Endometrial microvascular endothelial cells (primary cell): ENCODE data around the gene APOL1. TPM values are rescaled to one million over a fixed set of nuclear protein-coding genes. Genes with fewer than 3 reads are reported as not detected.
"Not testable (repeated sequence)": the region's sequence is repeated elsewhere in the genome, so short reads cannot be mapped to it uniquely, and the experiment has no call there.

Source experiments
- in situ Hi-C: cut with HindIII; loops from 2 replicates; pipeline ENCODE4 v1.10.0; 2017; ENCODE audit warnings: low sequenced_read_pairs, low pct_unique_long_range_greater_than_20kb; ENCODE audit errors: inconsistent ontology term
- total RNA-seq: library from RNA; depleted of rRNA; stranded (reverse); fragments of >200 nt; gene quantifications from one replicate; pipeline ENCODE4 v1.2.3, GENCODE V29; 2015; ENCODE audit errors: inconsistent ontology term

Gene APOL1, protein sequence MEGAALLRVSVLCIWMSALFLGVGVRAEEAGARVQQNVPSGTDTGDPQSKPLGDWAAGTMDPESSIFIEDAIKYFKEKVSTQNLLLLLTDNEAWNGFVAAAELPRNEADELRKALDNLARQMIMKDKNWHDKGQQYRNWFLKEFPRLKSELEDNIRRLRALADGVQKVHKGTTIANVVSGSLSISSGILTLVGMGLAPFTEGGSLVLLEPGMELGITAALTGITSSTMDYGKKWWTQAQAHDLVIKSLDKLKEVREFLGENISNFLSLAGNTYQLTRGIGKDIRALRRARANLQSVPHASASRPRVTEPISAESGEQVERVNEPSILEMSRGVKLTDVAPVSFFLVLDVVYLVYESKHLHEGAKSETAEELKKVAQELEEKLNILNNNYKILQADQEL
- 37.2 TPM for total RNA-seq

DNA sequence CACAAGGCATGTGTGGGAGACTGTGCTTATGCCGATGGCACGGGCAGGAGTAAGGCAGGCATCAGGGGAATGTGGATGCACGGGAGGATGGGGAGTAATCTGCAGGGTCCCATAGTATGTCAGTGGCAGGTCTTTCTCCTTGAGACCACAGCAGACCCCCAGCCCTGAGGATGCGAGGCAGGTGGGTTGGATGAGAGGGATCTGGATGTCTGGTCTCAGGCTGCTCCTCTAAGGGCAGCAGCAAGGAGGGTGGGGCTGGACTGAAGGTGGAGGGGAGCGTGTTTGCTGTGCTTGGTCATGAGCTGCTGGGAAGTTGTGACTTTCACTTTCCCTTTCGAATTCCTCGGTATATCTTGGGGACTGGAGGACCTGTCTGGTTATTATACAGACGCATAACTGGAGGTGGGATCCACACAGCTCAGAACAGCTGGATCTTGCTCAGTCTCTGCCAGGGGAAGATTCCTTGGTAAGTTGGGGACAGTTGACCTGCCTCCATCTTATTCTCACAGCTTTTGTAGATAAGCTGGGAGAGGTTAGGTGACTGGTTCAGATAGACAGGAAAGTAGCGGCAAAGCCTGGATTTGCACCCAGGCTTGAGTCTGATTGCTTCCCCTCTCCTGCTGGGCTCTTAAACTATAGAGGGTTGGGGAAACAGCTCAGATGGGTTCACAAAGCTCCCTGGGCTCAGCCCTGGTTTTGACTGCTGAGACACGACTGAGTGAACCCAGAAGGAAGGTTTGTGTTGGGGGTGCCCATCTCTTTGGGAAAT is at the start of gene APOL1:
Gene APOL1, plus strand, starts transcription at position 380 of the 769 bp plus-strand sequence. CDS start 1,823 bp downstream, outside the sequence.
- in situ Hi-C loops, result no loop called here

DNA sequence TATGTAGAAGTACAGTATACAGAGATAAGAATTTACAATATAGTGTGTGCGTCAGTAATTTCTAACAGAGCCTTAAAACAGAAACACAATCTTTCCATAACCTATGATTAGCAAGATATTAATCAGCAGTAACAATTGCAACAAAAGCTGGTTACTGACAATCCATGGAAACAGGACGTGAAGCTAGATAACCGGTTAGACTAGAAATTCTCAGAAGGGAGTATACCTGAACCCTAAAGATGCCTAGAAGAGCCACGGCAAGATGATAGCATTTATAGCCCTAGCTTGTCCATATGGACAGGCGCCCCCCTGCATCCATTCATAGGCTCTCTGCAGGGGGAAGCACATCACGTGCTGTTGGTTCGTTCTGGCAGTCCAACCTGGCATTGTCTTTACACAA is 49.5 kb upstream of the APOL1 start:
- in situ Hi-C loops, result not testable (repeated sequence)

DNA sequence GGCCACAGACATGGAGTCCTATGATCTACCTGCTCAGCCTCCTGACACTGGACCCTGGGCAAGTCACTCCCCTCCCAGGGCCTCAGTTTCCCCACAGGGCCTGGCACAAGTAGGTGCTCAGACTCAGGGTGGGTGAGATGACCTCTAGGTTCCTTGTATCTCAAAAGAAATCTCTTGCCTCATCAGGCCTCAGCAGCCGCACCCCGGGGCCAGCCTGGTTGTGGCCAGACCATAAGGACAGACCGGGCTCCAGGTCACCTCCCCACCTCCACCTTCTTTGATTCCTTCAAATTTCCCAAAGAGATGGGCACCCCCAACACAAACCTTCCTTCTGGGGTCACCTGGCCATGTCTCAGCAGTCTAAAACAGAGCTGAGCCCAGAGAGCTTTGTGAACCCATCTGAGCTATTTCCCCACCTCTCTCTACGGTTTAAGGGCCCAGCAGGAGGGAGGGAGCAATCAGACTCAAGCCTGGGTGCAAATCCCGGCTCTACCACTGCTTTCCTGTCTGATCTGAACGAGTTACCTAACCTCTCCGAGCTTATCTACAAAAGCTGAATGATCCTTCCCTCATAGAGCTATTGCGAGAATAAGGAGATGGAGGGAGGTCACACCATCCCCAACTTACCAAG is 48.8 kb upstream of the APOL1 start:
- in situ Hi-C loops, result no loop called here

DNA sequence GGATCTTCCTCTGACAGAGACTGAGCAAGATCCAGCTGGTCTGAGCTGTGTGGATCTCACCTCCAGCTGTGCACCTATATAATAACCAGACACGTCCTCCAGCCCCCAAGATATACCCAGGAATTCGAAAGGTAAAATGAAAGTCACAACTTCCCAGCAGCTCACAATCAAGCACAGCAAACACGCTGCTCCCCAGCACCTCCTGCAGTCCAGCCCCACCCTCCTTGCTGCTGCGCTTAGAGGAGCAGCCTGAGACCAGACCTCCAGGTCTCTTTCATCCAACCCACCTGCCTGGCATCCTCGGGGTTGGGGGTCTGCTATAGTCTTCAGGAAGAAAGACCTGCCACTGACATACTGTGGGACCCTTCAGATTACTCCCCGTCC is 48.3 kb upstream of the APOL1 start:
- in situ Hi-C loops, result no loop called here

DNA sequence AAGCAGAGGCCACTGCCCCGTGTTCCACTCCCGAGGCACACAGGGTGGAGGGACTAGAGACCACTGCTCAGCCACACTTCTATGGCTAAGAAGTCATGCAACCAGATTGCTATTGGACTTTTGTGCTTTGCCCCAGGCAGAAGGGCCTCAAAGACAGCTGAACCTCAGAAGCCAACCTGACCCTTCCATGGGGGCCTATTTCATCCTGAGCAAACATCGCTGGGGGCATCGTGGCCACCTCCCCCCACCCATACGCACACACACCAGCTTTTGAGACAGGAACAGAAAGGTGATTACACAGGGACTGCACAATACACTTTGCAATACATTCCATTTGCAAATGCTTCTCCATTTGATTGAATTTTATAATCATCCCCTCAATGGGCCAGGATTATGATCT is 47.4 kb upstream of the APOL1 start:
- in situ Hi-C loops, result not testable (repeated sequence)

DNA sequence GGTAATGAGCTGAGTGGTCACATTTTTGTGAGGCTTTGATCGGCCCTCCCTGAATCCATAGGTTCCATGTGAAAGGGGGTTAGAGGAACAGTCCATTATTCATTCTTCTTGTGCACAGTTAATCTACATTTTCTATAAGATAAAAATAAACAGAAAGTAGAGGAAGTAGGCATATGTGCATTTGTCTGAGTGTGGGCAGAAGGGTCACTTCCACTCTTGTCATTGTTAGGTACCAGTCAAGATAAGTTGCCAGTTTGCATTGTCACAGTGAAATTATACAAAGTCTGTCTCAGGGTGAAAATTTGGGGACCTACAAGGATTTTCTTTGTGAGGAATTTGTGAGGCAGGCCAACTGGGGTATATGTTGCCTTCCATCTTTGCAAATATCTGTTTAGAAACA is 46.7 kb upstream of the APOL1 start:
- in situ Hi-C loops, result no loop called here

DNA sequence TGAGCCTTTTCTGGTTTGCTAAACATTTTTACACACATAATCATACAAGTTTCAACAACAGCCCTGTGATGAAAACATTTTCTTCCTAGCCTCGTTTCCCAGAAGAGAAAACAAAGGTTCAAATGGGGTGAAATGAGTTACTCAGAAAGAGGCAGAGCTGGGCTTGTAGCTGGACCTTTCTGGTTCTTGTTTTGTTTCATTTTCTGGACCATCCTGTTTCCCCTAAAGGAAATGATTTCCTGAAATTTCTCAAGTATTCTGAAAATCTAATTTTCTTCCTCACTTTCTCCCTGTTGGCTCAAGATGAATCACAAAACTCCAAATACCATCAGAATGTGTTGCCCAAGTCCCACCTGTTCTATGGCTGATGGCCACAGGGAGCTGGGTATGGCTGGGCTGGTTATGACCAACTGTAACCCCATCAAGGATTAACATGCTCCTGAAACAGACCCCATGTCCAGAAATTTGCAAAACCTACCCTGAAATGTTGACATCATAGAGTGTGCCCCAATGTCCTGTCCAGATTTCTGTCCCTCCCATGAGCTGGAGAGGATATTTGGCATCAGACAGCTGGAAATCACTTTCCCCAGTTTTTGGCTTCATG is 44.7 kb upstream of the APOL1 start:
- in situ Hi-C loops, result no loop called here

DNA sequence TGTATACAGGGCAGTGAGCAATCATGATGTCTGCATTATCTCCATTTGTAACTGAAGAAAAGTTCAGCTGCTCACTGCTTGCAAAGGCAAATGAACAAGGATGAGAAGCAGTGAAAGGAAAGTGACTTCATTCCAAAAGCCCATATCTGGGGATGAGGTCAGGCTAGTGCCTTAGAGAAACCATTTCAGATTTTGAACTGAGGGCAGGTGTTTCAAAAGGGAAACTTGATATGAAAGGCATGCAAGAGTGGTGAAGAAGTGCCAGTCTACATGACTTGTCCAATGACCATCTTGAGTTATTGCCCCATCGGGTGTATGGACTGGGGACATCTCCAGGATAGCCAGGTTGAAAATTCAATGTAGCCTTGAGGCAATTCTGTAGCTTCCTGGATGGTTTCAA is 44.0 kb upstream of the APOL1 start:
- in situ Hi-C loops, result no loop called here

DNA sequence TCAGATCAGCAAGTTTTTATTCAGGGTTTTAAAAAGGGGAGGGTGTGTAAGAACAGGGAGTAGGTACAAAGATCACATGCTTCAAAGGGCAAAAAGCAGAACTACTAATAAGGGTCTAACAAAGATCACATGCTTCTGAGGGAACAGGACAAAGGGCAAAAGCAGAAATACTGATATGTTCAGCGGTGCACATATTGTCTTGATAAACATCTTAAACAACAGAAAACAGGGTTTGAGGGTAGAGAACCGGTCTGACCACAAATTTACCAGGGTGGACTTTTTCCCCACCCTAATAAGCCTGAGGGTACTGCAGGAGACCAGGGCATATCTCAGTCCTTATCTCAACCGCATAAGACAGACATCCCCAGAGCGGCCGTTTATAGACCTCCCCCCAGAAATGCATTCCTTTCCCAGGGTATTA is 43.4 kb upstream of the APOL1 start:
- in situ Hi-C loops, result not testable (repeated sequence)

DNA sequence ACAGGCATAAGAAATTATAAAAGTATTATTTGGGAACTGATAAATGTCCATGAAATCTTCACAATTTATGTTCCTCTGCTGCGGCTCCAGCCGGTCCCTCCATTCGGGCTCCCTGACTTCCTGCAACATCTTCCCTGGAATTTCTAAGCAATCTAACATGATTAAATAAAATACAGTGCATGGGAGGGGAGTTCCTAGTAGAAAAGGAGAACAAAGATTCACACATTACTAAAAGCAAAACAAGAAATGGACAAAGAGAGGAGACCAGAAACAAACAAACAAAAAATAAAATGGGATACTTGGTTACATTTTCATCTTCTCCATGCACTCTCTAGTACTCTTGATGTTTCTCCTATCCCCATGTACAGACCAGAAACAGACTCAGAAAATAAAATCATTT is 42.7 kb upstream of the APOL1 start:
- in situ Hi-C loops, result no loop called here

DNA sequence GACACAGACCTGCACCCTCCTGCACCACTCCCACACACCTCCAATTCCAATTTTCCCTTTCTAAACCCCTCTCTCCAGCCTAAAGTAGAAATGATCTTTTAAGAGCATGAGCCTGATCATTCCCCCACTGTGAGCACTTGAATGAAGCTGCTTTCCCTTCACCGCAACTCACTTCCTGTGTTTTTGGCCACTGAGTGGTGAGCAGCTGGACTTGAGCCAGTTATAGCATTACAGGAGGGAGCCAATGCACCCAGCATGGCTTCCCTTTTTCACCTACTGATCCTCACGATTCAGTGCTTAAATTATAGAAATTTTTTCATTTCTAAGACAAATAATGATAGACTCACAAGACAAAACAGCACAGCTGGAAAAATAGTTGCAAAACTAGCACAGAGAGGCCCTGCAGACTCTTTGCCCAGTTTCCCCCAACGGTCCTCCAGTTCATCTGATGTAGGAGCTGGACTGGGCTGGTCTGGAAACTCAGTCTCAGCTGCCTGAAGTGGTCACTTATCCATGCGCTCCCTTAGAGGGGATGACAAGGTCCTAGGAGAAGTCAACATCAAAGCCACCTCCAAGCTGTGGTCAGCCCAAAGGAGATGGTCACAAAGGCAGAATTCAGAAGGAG is 41.6 kb upstream of the APOL1 start:
- in situ Hi-C loops, result no loop called here

DNA sequence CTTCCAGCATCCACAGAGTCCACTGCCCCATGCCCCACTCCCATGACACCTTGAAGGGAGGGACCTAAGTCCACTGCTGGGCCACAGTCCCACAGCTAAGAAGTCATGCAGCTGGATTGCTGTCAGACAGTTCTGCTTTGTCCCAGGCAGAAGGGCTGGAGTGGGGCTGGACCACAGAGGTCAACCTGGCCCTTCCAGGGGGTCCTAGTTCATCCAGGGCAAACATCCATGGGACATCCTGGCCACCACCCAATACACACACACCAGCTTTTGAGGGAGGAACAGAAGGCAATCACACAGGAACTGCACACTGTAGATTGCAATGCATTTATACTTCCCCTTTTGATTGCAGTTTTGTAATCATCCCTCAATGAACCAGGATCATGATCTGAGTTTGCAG is 40.0 kb upstream of the APOL1 start:
- in situ Hi-C loops, result no loop called here

DNA sequence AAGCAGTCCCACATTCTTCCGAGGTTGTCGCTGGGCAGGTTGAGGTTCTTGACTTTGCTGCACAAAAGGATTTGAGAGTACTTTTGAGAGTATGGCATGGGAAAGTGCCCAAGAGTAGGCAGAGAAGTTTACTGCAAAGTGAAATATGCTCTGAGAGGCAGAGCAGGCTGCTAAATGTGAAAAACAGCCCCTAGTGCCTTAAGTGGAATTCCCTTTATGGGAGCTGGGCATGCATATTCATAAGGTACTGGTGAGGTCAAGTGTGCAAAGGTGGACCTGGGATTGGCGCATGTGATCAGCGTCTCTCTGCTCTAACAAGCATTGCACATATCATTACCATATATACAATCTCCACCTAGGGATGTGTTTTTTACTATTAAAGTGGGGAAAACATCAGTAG is 39.3 kb upstream of the APOL1 start:
- in situ Hi-C loops, result no loop called here

DNA sequence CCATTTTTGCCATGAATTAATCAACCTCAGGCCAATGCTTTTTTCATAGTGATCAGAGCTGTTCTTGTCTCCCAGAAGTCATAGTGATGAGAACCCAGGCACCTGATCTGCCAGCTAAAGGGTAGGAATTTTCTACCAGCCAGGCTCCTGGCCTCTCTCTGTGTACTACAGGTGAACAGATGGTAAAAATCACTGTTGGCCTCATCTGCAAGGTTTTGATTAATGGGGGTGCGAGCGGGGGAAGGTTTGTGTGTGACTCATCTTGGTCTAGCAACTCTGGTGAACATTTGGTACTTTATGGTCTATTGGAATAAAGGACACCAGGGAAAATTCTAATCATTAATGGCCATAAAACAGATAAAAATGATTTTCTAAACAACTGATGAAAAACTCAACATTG is 37.0 kb upstream of the APOL1 start:
- in situ Hi-C loops, result no loop called here

DNA sequence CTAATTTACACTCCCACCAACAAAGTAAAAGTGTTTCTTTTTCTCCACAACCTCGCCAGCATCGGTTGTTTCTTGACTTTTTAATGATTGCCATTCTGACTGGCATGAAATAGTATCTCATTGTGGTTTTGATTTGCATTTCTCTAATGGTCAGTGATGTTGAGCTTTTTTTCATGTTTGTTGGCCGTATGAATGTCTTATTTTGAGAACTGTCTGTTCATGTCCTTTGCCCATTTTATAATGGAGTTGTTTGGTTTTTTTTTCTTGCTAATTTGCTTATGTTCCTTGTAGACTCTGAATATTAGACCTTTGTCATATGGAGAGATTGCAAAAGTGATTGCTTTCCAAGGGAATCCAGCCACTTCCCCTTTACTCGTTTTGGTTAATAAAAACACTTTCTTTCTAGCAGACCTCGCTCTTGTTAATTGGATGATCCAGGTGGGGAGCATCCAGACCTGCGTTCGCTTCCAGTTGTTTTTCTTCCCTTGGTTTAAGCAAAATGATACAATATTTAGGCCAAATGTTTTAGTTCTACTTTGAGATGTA is 34.2 kb upstream of the APOL1 start:
- in situ Hi-C loops, result no loop called here

DNA sequence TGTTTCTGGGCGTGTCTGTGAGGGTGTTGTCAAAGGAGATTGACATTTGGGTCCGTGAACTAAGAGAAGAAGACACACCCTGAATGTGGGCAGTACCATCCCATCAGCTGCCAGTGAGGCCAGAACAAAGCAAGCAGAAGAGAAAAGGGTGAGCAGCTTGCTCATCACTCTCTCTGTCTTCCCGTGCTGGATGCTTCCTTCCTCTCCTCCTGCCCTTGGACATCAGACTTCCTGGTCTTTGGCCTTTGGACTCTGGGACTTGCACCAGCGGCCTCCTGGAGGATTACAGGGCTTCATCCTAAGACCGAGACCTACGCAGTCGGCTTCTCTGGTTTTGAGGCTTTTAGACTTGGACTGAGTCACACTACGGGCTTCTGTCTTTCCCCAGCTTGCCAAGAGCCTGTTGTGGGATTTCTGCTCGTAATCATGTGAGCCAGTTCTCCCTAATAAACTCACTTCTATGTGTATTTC is 32.4 kb upstream of the APOL1 start:
- in situ Hi-C loops, result no loop called here

DNA sequence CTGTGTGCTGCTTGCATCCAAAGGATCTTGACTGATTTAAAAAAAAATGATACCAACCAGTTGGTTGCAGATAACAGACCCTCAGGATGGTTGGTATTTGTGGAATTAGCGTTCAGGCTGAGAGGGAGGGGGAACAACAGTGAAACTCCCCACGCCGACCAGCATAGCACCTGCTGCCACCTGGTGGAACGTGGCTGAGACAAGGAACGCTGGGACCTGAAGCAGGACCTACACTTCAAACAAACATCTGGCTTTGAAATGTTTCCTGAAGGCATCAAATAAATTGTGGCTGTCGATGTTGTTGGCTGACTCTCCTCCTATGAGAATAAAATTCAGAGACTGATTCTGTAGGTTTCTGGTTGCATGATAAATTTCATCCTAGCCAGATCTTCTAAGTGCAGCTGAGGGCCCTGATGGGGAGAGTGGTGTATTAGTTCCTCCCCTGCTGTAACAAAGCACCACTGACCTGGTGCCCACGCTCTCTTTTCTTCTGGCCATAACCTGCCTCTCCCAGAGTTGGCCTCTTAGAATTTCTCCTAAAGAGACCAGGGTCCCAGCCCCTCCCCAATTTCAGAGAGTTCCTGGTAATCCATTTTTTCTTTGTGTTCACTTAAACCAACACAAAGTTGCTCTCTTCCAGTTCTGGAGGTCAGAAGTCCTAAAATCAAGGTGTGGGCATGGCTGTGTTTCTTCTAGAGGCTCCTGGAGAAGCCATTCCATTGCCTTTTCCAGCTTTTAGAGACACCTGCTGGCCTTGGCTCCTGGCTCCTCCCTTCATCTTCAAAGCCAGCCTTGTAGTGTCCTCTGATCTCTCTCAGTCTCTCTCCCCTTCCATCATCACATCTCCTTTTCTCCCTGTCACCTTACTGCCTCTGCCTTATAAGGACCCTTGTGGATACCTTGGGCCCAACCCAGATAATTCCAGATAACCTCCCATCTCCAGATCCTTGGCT is 30.9 kb upstream of the APOL1 start:
- in situ Hi-C loops, result no loop called here
